Esophagus (tissue), 2 donors: ENCODE measurements around the gene MFSD12. TPM values are rescaled to one million over a fixed set of nuclear protein-coding genes. Genes with fewer than 3 reads are reported as not detected.

Experiments
- polyA plus RNA-seq, 2 donors: library from polyadenylated mRNA; stranded (reverse); fragments of 200-250 nt; gene quantifications; one replicate each; pipeline ENCODE4 v1.2.3, GENCODE V29; 2013
- donor health status: healthy with polysubstance abuse.
- donor health status: Bipolar disorder and iron deficiency.

MFSD12 gene
- polyA plus RNA-seq, 2 donors = 26.8 to 27.5 TPM

Other genes with a start within 250 kb of the MFSD12 start
- gene NFIC, start 191.0 kb downstream of the MFSD12 start, polyA plus RNA-seq = 10 to 100 TPM; 15.4 to 48.1 TPM
- gene SMIM24, start 77.1 kb downstream of the MFSD12 start, polyA plus RNA-seq = under 1 TPM; 0.02 to 0.29 TPM
- gene SMIM44, start 74.1 kb downstream of the MFSD12 start, polyA plus RNA-seq = not detected
- gene DOHH, start 56.9 kb downstream of the MFSD12 start, polyA plus RNA-seq = 10 to 100 TPM; 14.9 to 16.7 TPM
- 10 to 100 TPM; 23.0 to 28.0 TPM for gene FZR1, start 51.3 kb downstream of the MFSD12 start, polyA plus RNA-seq
- gene TEKTIP1, start 18.4 kb downstream of the MFSD12 start, polyA plus RNA-seq = under 1 TPM; 0.08 to 0.41 TPM
- 10 to 100 TPM; 62.1 to 68.4 TPM for gene HMG20B, start 15.4 kb upstream of the MFSD12 start, polyA plus RNA-seq
- gene GIPC3, start 27.9 kb upstream of the MFSD12 start, polyA plus RNA-seq = under 1 TPM; 0.53 to 0.57 TPM
- gene TBXA2R, start 49.3 kb upstream of the MFSD12 start, polyA plus RNA-seq = under 1 TPM; 0.59 to 0.64 TPM
- 10 to 100 TPM; 12.4 to 19.3 TPM for gene CACTIN, start 69.2 kb upstream of the MFSD12 start, polyA plus RNA-seq
- gene PIP5K1C, start 142.9 kb upstream of the MFSD12 start, polyA plus RNA-seq = 10 to 100 TPM; 10.4 to 18.1 TPM
- 100 to 1,000 TPM in 1 of 2 donors, 10 to 100 TPM in 1; 44.5 to 118 TPM for gene TJP3, start 150.8 kb upstream of the MFSD12 start, polyA plus RNA-seq
- gene APBA3, start 204.1 kb upstream of the MFSD12 start, polyA plus RNA-seq = 10 to 100 TPM; 12.1 to 16.3 TPM
- gene MRPL54, start 205.1 kb upstream of the MFSD12 start, polyA plus RNA-seq = 10 to 100 TPM; 80.0 to 83.8 TPM
- gene RAX2, start 214.6 kb upstream of the MFSD12 start, polyA plus RNA-seq = not detected
- 1 to 10 TPM; 2.4 to 2.6 TPM for gene MATK, start 228.8 kb upstream of the MFSD12 start, polyA plus RNA-seq